HepG2 (cell line): ENCODE results near the gene UGT1A8. TPM values are rescaled to one million over a fixed set of nuclear protein-coding genes. Genes with fewer than 3 reads are reported as not detected.

Source experiments
- HES4 ChIP-seq: sonication (generic); formaldehyde crosslinking; IDR thresholded peaks from 2 replicates; pipeline ENCODE4 v1.9.0; 2021; ENCODE audit warnings: mild to moderate bottlenecking, missing genetic modification reagents, borderline replicate concordance
- HNRNPL ChIP-seq: fragments of 200-400 bp; formaldehyde crosslinking; IDR thresholded peaks from 2 replicates; pipeline ENCODE4 v1.6.1; 2017; ENCODE audit warnings: mild to moderate bottlenecking, low read depth, low read length
- MXI1 ChIP-seq: IDR thresholded peaks from 3 replicates; pipeline ENCODE4 v1.6.1; 2012; ENCODE audit warnings: low read depth, low read length, inconsistent platforms, borderline replicate concordance
- MYPOP ChIP-seq: sonication (generic); formaldehyde crosslinking; IDR thresholded peaks from 2 replicates; pipeline ENCODE4 v1.8.1; 2023; ENCODE audit warnings: mild to moderate bottlenecking, moderate library complexity, missing genetic modification reagents
- NR1H2 ChIP-seq: sonication (generic); formaldehyde crosslinking; IDR thresholded peaks from 2 replicates; pipeline ENCODE4 v1.8.1; 2022; ENCODE audit warnings: low read depth, missing genetic modification reagents, borderline replicate concordance
- NR2F2 ChIP-seq: IDR thresholded peaks from 2 replicates; pipeline ENCODE4 v1.6.1; 2012; ENCODE audit warnings: low read depth, inconsistent platforms, borderline replicate concordance
- RBAK ChIP-seq: sonication (generic); formaldehyde crosslinking; IDR thresholded peaks from 2 replicates; pipeline ENCODE4 v1.5.1; 2020; ENCODE audit warnings: mild to moderate bottlenecking, missing genetic modification reagents
- RFX5 ChIP-seq: IDR thresholded peaks from 2 replicates; pipeline ENCODE4 v1.6.1; 2011; ENCODE audit warnings: low read depth, low read length, improper control_type of control experiment
- TSC22D2 ChIP-seq: sonication (generic); formaldehyde crosslinking; IDR thresholded peaks from 2 replicates; pipeline ENCODE4 v1.5.1; 2020; ENCODE audit warnings: missing genetic modification reagents, mild to moderate bottlenecking, borderline replicate concordance
- ZBTB14 ChIP-seq: sonication (generic); formaldehyde crosslinking; IDR thresholded peaks from 2 replicates; pipeline ENCODE4 v1.4.0; 2020; ENCODE audit warnings: missing genetic modification reagents
- ZBTB33 ChIP-seq: sonication (generic); formaldehyde crosslinking; IDR thresholded peaks from 2 replicates; pipeline ENCODE4 v1.4.0; 2020; ENCODE audit warnings: missing genetic modification reagents
- ZBTB8A ChIP-seq: sonication (generic); formaldehyde crosslinking; IDR thresholded peaks from 2 replicates; pipeline ENCODE4 v1.4.0; 2020; ENCODE audit warnings: mild to moderate bottlenecking, low read depth, missing genetic modification reagents, borderline replicate concordance
- ZC3H4 ChIP-seq: sonication (generic); formaldehyde crosslinking; IDR thresholded peaks from 2 replicates; pipeline ENCODE4 v1.4.0; 2020; ENCODE audit warnings: missing genetic modification reagents, borderline replicate concordance
- ZNF101 ChIP-seq: sonication (generic); formaldehyde crosslinking; IDR thresholded peaks from 2 replicates; pipeline ENCODE4 v1.4.0; 2020; ENCODE audit warnings: mild to moderate bottlenecking, low read depth, missing genetic modification reagents, borderline replicate concordance
- ZNF562 ChIP-seq: sonication (generic); formaldehyde crosslinking; IDR thresholded peaks from 2 replicates; pipeline ENCODE4 v1.8.0; 2022; ENCODE audit warnings: missing genetic modification reagents, borderline replicate concordance
- ZNF761 ChIP-seq: sonication (generic); formaldehyde crosslinking; conservative IDR thresholded peaks from 2 replicates; pipeline ENCODE4 v1.4.0; 2020; ENCODE audit warnings: mild to moderate bottlenecking, missing genetic modification reagents
- ZNF776 ChIP-seq: sonication (generic); formaldehyde crosslinking; IDR thresholded peaks from 2 replicates; pipeline ENCODE4 v1.4.0; 2020; ENCODE audit warnings: mild to moderate bottlenecking, missing genetic modification reagents
- ZNF879 ChIP-seq: sonication (generic); formaldehyde crosslinking; IDR thresholded peaks from 2 replicates; pipeline ENCODE4 v1.8.1; 2023; ENCODE audit warnings: missing genetic modification reagents
- ZNF891 ChIP-seq: sonication (generic); formaldehyde crosslinking; IDR thresholded peaks from 2 replicates; pipeline ENCODE4 v1.5.0; 2020; ENCODE audit warnings: mild to moderate bottlenecking, missing genetic modification reagents
- polyA plus RNA-seq, 8 experiments: library from polyadenylated mRNA; depleted of rRNA in 3 of 8; stranded (reverse) in 7 of 8; unstranded in 1 of 8; fragments of >200 nt; fragmentation: Illumina TruSeq in 4 of 8; extraction: Trizol in 4 of 8; gene quantifications; 2 replicates each; pipeline versions ENCODE4 v1.2.1 to v1.2.3, GENCODE V29; 2011 to 2016; ENCODE audit warnings: low read depth in 4 of 8, missing spikeins in 1 of 8, mixed read lengths in 1 of 8; ENCODE audit not compliant: insufficient read depth in 1 of 8
- total RNA-seq, 5 experiments: library from RNA; depleted of rRNA; stranded (reverse); fragments of >200 nt; fragmentation: Illumina TruSeq; extraction: Trizol; gene quantifications; 2 replicates each; pipeline ENCODE4 v1.2.3, GENCODE V29; 2016; ENCODE audit warnings: low read depth in 1 of 5
- TF ChIP-seq, protein P1 (sequence below): IDR thresholded peaks from 2 replicates; pipeline ENCODE4 v1.6.1; 2012; ENCODE audit warnings: inconsistent platforms
- TF ChIP-seq, protein P2 (sequence below): sonication (generic); formaldehyde crosslinking; IDR thresholded peaks from 2 replicates; pipeline ENCODE4 v1.4.0; 2020; ENCODE audit warnings: missing genetic modification reagents
- TF ChIP-seq, protein P3 (sequence below): sonication (generic); formaldehyde crosslinking; IDR thresholded peaks from 2 replicates; pipeline ENCODE4 v1.8.0; 2022; ENCODE audit warnings: missing genetic modification reagents, low read depth, mild to moderate bottlenecking, borderline replicate concordance

The UGT1A8 gene
- total and polyA plus RNA-seq, 2 of the 13 experiments (the other 11 are each of a cell fraction or from before 2014, with no cell fraction given) = not detected

- peak; percentile 78; the same call in 1 of the 2 replicates for TF ChIP-seq TSC22D2
- TF ChIP-seq ZNF101 (CRISPR knock-in tag) = no peak
- no peak; the same call in 1 of the 2 replicates for TF ChIP-seq NR1H2 (CRISPR knock-in tag)
- TF ChIP-seq, protein P1, sequence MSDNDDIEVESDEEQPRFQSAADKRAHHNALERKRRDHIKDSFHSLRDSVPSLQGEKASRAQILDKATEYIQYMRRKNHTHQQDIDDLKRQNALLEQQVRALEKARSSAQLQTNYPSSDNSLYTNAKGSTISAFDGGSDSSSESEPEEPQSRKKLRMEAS = peak; percentile 37; the same call in 1 of the 2 replicates
- TF ChIP-seq MYPOP (CRISPR knock-in tag) = 0 out of 2 replicates have a peak, but pooled peaks have one; percentile 46
- TF ChIP-seq ZC3H4 (CRISPR knock-in tag) = no peak
- no peak for TF ChIP-seq ZNF879 (CRISPR knock-in tag)
- no peak for TF ChIP-seq HNRNPL
- no peak for TF ChIP-seq ZNF776 (CRISPR knock-in tag)
- TF ChIP-seq NR2F2 = peak; percentile 100
- TF ChIP-seq ZNF891 (CRISPR knock-in tag) = no peak
- TF ChIP-seq ZBTB33 (CRISPR knock-in tag) = peak; percentile 68; the same call in 1 of the 2 replicates
- TF ChIP-seq HES4 (CRISPR knock-in tag) = no peak
- TF ChIP-seq ZBTB14 (CRISPR knock-in tag) = no peak
- peak; percentile 48; the same call in 1 of the 2 replicates for TF ChIP-seq ZNF562 (CRISPR knock-in tag)
- no peak; the same call in 2 of the 3 replicates for TF ChIP-seq MXI1
- no peak for TF ChIP-seq ZBTB8A (CRISPR knock-in tag)
- TF ChIP-seq ZNF761 (CRISPR knock-in tag) = no peak; the same call in 1 of the 2 replicates
- TF ChIP-seq, protein P2, sequence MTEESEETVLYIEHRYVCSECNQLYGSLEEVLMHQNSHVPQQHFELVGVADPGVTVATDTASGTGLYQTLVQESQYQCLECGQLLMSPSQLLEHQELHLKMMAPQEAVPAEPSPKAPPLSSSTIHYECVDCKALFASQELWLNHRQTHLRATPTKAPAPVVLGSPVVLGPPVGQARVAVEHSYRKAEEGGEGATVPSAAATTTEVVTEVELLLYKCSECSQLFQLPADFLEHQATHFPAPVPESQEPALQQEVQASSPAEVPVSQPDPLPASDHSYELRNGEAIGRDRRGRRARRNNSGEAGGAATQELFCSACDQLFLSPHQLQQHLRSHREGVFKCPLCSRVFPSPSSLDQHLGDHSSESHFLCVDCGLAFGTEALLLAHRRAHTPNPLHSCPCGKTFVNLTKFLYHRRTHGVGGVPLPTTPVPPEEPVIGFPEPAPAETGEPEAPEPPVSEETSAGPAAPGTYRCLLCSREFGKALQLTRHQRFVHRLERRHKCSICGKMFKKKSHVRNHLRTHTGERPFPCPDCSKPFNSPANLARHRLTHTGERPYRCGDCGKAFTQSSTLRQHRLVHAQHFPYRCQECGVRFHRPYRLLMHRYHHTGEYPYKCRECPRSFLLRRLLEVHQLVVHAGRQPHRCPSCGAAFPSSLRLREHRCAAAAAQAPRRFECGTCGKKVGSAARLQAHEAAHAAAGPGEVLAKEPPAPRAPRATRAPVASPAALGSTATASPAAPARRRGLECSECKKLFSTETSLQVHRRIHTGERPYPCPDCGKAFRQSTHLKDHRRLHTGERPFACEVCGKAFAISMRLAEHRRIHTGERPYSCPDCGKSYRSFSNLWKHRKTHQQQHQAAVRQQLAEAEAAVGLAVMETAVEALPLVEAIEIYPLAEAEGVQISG (CRISPR knock-in tag) = peak; percentile 57; the same call in 1 of the 2 replicates
- TF ChIP-seq, protein P3, sequence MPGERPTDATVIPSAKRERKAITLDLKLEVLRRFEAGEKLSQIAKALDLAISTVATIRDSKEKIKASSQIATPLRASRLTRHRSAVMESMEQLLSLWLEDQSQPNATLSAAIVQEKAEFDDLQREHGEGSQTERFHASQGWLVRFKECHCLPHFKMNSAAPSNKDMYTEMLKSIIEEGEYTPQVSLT (CRISPR knock-in tag) = no peak
- no peak; the same call in 1 of the 2 replicates for TF ChIP-seq RBAK (CRISPR knock-in tag)
- no peak for TF ChIP-seq RFX5
Observed at GRCh38 chr2:233745073-233745755, 127.8 kb downstream of the UGT1A8 start (continued).
